H1 (cell line): ENCODE data around the gene NPBWR2. TPM values are rescaled to one million over a fixed set of nuclear protein-coding genes. Genes with fewer than 3 reads are reported as not detected.

Source experiments
- ASH2L ChIP-seq: fragments of 200-600, 300-600 bp; sonication (generic); IDR thresholded peaks from one replicate; pipeline ENCODE4 v1.7.1; 2017; ENCODE audit warnings: low read length
- CBX5 ChIP-seq: fragments of 300-800, 300-1000 bp; sonication (generic); IDR thresholded peaks from 2 replicates; pipeline ENCODE4 v1.7.1; 2016; ENCODE audit warnings: antibody characterized with exemption, low read length, low read depth
- CBX8 ChIP-seq: fragments of 300-800, 300-1000 bp; sonication (generic); IDR thresholded peaks from 2 replicates; pipeline ENCODE4 v1.7.1; 2016; ENCODE audit warnings: low read depth, low read length, borderline replicate concordance
- CREB1 ChIP-seq: IDR thresholded peaks from 2 replicates; pipeline ENCODE4 v1.6.1; 2012; ENCODE audit warnings: inconsistent platforms
- CTBP2 ChIP-seq: IDR thresholded peaks from 2 replicates; pipeline ENCODE4 v1.7.0; 2011; ENCODE audit warnings: borderline replicate concordance, mild to moderate bottlenecking, moderate library complexity, mixed read lengths, low read length; ENCODE audit not compliant: insufficient read depth, insufficient read length
- EZH2 ChIP-seq: fragments of 200-600 bp; sonication (generic); IDR thresholded peaks from 2 replicates; pipeline ENCODE4 v1.7.1; 2012; ENCODE audit warnings: low read depth, mild to moderate bottlenecking, moderate library complexity, low read length, inconsistent platforms; ENCODE audit not compliant: severe bottlenecking
- HDAC2 ChIP-seq, 2 experiments: fragments of 300-600 bp in 1 of 2; sonication (generic) in 1 of 2; IDR thresholded peaks; 2 replicates each; pipeline ENCODE4 v1.6.1; 2011 to 2012; ENCODE audit warnings: low read depth in 2 of 2, low read length in 2 of 2, mild to moderate bottlenecking in 2 of 2, moderate library complexity in 2 of 2, borderline replicate concordance in 1 of 2, inconsistent platforms in 1 of 2
- JUN ChIP-seq: IDR thresholded peaks from 2 replicates; pipeline ENCODE4 v1.6.1; 2011; ENCODE audit warnings: low read depth, mild to moderate bottlenecking, improper control_type of control experiment, low read length
- KDM4A ChIP-seq: IDR thresholded peaks from one replicate; pipeline ENCODE4 v1.7.1; 2012; ENCODE audit warnings: low read depth, mild to moderate bottlenecking, moderate library complexity, low read length, inconsistent platforms; ENCODE audit not compliant: severe bottlenecking
- KDM5A ChIP-seq: fragments of 200-600 bp; IDR thresholded peaks from 2 replicates; pipeline ENCODE4 v1.7.1; 2012; ENCODE audit warnings: mild to moderate bottlenecking, low read length, inconsistent platforms, mixed read lengths
- MAX ChIP-seq: IDR thresholded peaks from 2 replicates; pipeline ENCODE4 v1.6.1; 2012; ENCODE audit warnings: inconsistent platforms
- NANOG ChIP-seq: IDR thresholded peaks from 2 replicates; pipeline ENCODE4 v1.6.1; 2011; ENCODE audit warnings: low read length, low read depth, mild to moderate bottlenecking, inconsistent platforms; ENCODE audit not compliant: insufficient read depth, poor library complexity, severe bottlenecking
- POU5F1 ChIP-seq: IDR thresholded peaks from 2 replicates; pipeline ENCODE4 v1.6.1; 2011; ENCODE audit warnings: low read depth, mild to moderate bottlenecking, low read length, moderate library complexity
- SIN3A ChIP-seq, 2 experiments: IDR thresholded peaks in 1 of 2; conservative IDR thresholded peaks in 1 of 2; 2 replicates each; pipeline ENCODE4 v1.6.1; 2011 to 2012; ENCODE audit warnings: low read length in 2 of 2, improper control_type of control experiment in 1 of 2, low read depth in 1 of 2, mild to moderate bottlenecking in 1 of 2
- SIX5 ChIP-seq: IDR thresholded peaks from 2 replicates; pipeline ENCODE4 v1.6.1; 2011; ENCODE audit warnings: mild to moderate bottlenecking, low read depth, low read length
- SP1 ChIP-seq: IDR thresholded peaks from 2 replicates; pipeline ENCODE4 v1.6.1; 2011; ENCODE audit warnings: low read depth, low read length
- SRF ChIP-seq: IDR thresholded peaks from 2 replicates; pipeline ENCODE4 v1.6.1; 2011; ENCODE audit warnings: mild to moderate bottlenecking, low read depth, low read length, moderate library complexity
- SUZ12 ChIP-seq: fragments of 200-600 bp; sonication (generic); IDR thresholded peaks from 2 replicates; pipeline ENCODE4 v1.6.1; 2012; ENCODE audit warnings: mild to moderate bottlenecking, inconsistent platforms, low read length, moderate library complexity, mixed read lengths
- TAF1 ChIP-seq: IDR thresholded peaks from 2 replicates; pipeline ENCODE4 v1.6.1; 2011; ENCODE audit warnings: mild to moderate bottlenecking, low read depth, low read length
- YY1 ChIP-seq: IDR thresholded peaks from 2 replicates; pipeline ENCODE4 v1.6.1; 2011; ENCODE audit warnings: low read depth, mild to moderate bottlenecking, low read length
- polyA plus RNA-seq, 7 experiments: library from polyadenylated mRNA; depleted of rRNA in 3 of 7; stranded (reverse) in 5 of 7; unstranded in 2 of 7; fragments of >200 nt in 5 of 7; fragments of 200-250 nt in 2 of 7; gene quantifications; 1 replicate in 5 of 7; 2 replicates in 1 of 7; 4 replicates in 1 of 7; pipeline versions ENCODE4 v1.2.1 to v1.2.3, GENCODE V29; 2011 to 2013; ENCODE audit warnings: missing spikeins in 2 of 7, mixed read lengths in 2 of 7
- total RNA-seq: library from RNA; stranded (reverse); fragmentation: NEBNext Ultra II Directional; extraction: Animal tissue kit (Norgen Biotek cat#: 25700); gene quantifications from 2 replicates; pipeline ENCODE4 v1.2.1, GENCODE V29; 2021
- TF ChIP-seq, protein P1 (sequence below): IDR thresholded peaks from 2 replicates; pipeline ENCODE4 v1.6.1; 2012; ENCODE audit warnings: inconsistent platforms
- TF ChIP-seq, protein P2 (sequence below): IDR thresholded peaks from 2 replicates; pipeline ENCODE4 v1.6.1; 2011; ENCODE audit warnings: low read length, improper control_type of control experiment

NPBWR2 gene
- total and polyA plus RNA-seq, 2 of the 8 experiments (the other 6 are each of a cell fraction or from before 2014, with no cell fraction given): not detected

DNA sequence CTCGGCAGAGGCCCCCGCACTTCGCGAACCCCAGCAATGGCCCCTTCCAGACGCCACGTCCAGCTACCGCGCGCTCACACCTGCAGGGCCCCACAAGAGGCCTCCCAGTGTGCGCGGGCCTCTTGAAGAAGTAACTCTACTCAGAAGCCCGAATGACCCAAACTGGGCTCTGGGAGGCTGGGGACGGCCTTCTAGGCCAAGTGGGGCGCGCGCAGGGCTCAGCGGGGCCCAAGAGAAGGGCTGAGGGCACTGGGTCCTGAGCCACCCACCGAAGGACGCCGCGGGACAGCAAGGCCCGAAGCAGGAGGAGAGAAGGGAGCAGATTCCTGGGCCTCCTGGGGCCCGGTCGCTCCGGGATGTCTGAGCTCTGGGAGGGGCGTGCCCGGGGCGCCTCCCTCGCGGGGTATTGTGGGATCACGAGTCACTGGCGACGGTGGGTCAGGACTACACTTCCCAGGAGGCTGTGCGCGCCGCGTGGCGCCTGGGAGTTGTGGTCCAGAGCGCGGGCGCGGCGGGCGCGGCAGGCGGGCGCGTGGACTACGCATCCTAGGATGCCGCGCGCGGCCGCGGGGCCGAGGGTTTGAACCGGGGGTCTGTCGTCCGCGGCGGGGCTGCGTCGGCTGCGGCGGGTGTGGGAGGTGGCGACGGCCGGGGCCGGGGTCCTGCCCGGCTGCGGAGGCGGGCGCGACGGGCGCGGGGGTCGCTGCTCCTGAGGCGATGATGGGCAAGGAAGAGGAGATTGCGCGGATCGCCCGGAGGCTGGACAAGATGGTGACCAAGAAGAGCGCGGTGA is 44.6 kb downstream of the NPBWR2 start, which contains the start of gene TCEA2 (continued):
- TF ChIP-seq HDAC2 (IDR thresholded peaks at IDR 0.05; ENCODE audit: borderline replicate concordance in 1 of 2, low read depth in 2 of 2, low read length in 2 of 2): no peak
- no peak for TF ChIP-seq EZH2
- no peak for TF ChIP-seq CTBP2
- no peak for TF ChIP-seq ASH2L
- TF ChIP-seq JUN: no peak
- TF ChIP-seq SP1: 0 out of 2 replicates have a peak, but pooled peaks have one; percentile 30
- no peak for TF ChIP-seq CBX8
- peak; percentile 74 for TF ChIP-seq CREB1
- TF ChIP-seq CBX5: no peak
- no peak for TF ChIP-seq NANOG
- peak; percentile 30 to 87; a peak in 2 of 4 replicates for TF ChIP-seq SIN3A (conservative IDR thresholded peaks at IDR 0.05 in 1 of 2, IDR thresholded peaks at IDR 0.05 in 1 of 2; ENCODE audit: low read depth in 1 of 2, low read length in 2 of 2)
- TF ChIP-seq, protein P1, sequence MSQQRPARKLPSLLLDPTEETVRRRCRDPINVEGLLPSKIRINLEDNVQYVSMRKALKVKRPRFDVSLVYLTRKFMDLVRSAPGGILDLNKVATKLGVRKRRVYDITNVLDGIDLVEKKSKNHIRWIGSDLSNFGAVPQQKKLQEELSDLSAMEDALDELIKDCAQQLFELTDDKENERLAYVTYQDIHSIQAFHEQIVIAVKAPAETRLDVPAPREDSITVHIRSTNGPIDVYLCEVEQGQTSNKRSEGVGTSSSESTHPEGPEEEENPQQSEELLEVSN: no peak
- peak; percentile 95 for TF ChIP-seq KDM4A
- peak; percentile 62; the same call in 1 of the 2 replicates for TF ChIP-seq MAX
- 0 out of 2 replicates have a peak, but pooled peaks have one; percentile 3 for TF ChIP-seq KDM5A
- TF ChIP-seq POU5F1: no peak
- no peak for TF ChIP-seq YY1
- TF ChIP-seq TAF1: peak; percentile 38
- TF ChIP-seq, protein P2, sequence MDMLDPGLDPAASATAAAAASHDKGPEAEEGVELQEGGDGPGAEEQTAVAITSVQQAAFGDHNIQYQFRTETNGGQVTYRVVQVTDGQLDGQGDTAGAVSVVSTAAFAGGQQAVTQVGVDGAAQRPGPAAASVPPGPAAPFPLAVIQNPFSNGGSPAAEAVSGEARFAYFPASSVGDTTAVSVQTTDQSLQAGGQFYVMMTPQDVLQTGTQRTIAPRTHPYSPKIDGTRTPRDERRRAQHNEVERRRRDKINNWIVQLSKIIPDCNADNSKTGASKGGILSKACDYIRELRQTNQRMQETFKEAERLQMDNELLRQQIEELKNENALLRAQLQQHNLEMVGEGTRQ: no peak
- no peak for TF ChIP-seq SUZ12
- peak; percentile 24; the same call in 1 of the 2 replicates for TF ChIP-seq SRF
- peak; percentile 99 for TF ChIP-seq SIX5
